ENCODE measurements around the gene SRR. TPM values are rescaled to one million over a fixed set of nuclear protein-coding genes. Genes with fewer than 3 reads are reported as not detected.

Gene SRR
- total RNA-seq, 1 experiment from 2014 or later = 5.6 TPM

- Histone ChIP-seq H2BK12ac (ENCODE audit: insufficient read length, low read depth, low read length) (no peak overlapping the region), H3K27me3 (ENCODE audit: insufficient read depth, low read length) (no peaks in the 10 kb centered on the region), H2BK15ac (ENCODE audit: low read depth, low read length) (no peak overlapping the region), H3K27ac (ENCODE audit: insufficient read length, low read depth, low read length) (no peak overlapping the region), H3K4ac (ENCODE audit: low read depth, low read length) (no peak overlapping the region), H3T11ph (ENCODE audit: low read length) (no peak overlapping the region), H3K9ac (ENCODE audit: extremely low read depth, insufficient read length, low read length) (no peak overlapping the region), H3K4me1 (ENCODE audit: insufficient read depth, low read length) (no peaks in the 10 kb centered on the region), H3K79me1 (ENCODE audit: insufficient read depth, low read depth, low read length, poor library complexity, severe bottlenecking) (no peaks in the 10 kb centered on the region), H3K18ac (ENCODE audit: insufficient read length, low read depth, low read length) (no peak overlapping the region), H2BK120ac (ENCODE audit: low read depth, low read length, poor library complexity, severe bottlenecking) (no peak overlapping the region), H3K56ac (ENCODE audit: insufficient read length, low read depth, low read length) (no peak overlapping the region), H2AK5ac (ENCODE audit: insufficient read length, low read length) (no peak overlapping the region), H3K9me3 (ENCODE audit: control insufficient read depth, low read depth, low read length) (no peaks in the 10 kb centered on the region), H3K23me2 (ENCODE audit: insufficient read length, low read depth, low read length, poor library complexity, severe bottlenecking) (no peaks in the 10 kb centered on the region), H4K91ac (ENCODE audit: insufficient read length, low read depth, low read length) (no peak overlapping the region), H3K14ac (ENCODE audit: insufficient read depth, low read length) (no peak overlapping the region), H4K20me1 (ENCODE audit: control insufficient read depth, insufficient read depth, insufficient read length) (no peaks in the 10 kb centered on the region), H3K4me2 (ENCODE audit: insufficient read depth, insufficient read length, low read length) (no peak overlapping the region), H3K79me2 (ENCODE audit: insufficient read depth, low read length) (no peaks in the 10 kb centered on the region), H2BK5ac (ENCODE audit: insufficient read length, low read length) (no peak overlapping the region), H2BK20ac (ENCODE audit: low read depth, low read length, poor library complexity, severe bottlenecking) (no peak overlapping the region), H2AFZ (ENCODE audit: low read length) (no peak overlapping the region), H3K23ac (ENCODE audit: insufficient read length, low read depth, low read length) (no peak overlapping the region), H4K8ac (replicated peaks; ENCODE audit: insufficient read length, low read depth, low read length) (no peak overlapping the region), H4K5ac (ENCODE audit: insufficient read length, low read depth, low read length) (no peak overlapping the region)
- WGBS (ENCODE audit: extremely low coverage, insufficient read length, low lambda C conversion rate) = no CpG with 5 or more reads among the region's 1 CpG
- no peaks in the 10 kb centered on the region for H3K4me1 Mint-ChIP-seq
- peaks cover 43 to 50% (median 44%) of the 10 kb centered on the region in 3 experiments for H3K36me3 Mint-ChIP-seq (ENCODE audit: insufficient read depth in 1 of 3, low read depth in 3 of 3)
- H3K9me3 Mint-ChIP-seq = no peaks in the 10 kb centered on the region
- DNase-seq = no peak
- H3K4me3 Mint-ChIP-seq = no peak overlapping the region
- H3K27me3 Mint-ChIP-seq (ENCODE audit: low read depth) = no peaks in the 10 kb centered on the region
- H3K27ac Mint-ChIP-seq = no peak overlapping the region
- no peak for TF ChIP-seq CTCF (conservative IDR thresholded peaks at IDR 0.05)
Measured at GRCh38 chr17:2321399-2321798, 17.6 kb downstream of the SRR start.

Measured in H9 (cell line).